Measurements from ENCODE around the gene C1QTNF1.
"Not testable (repeated sequence)": the region's sequence is repeated elsewhere in the genome, so short reads cannot be mapped to it uniquely, and the experiment has no call there.

The C1QTNF1 gene

DNA sequence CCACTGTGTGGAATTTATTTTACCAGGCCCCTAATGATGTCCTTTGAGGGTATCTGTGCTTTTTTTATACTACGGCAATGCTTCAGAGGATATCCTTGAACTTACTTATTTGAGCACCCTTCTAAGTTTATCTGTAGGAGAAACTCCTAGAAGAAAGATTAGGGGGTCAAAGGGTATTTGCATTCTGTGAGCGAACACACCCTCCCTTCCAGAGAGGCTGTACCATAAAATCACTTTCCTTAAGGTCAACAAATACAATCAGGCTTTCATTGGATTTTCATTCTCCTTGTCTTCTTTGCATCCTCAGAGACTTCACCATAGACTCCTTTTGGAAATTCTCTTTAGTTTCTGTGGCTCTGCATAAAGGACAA, 4.7 kb upstream of the C1QTNF1 start:
- Histone ChIP-seq H3K36me3 (ENCODE audit: control insufficient read depth, insufficient read depth, low read length) (no peaks in the 10 kb centered on the region), H3K9me3 (ENCODE audit: control insufficient read depth, low read length) (peaks cover 18% of the 10 kb centered on the region), H3K4me3 (ENCODE audit: extremely low read depth, insufficient read depth, low read length, poor library complexity, severe bottlenecking) (no peak overlapping the region), H3K27ac (ENCODE audit: low read depth, low read length, severe bottlenecking) (no peak overlapping the region), H3K4me1 (ENCODE audit: control insufficient read depth, insufficient read depth, low read length, poor library complexity, severe bottlenecking) (peaks cover 6% of the 10 kb centered on the region)
- WGBS, 2 experiments (ENCODE audit: insufficient coverage in 2 of 2) = 100% methylated on average over 1 of the region's 2 CpGs; no CpG with 5 or more reads in 1 of the 2 experiments

DNA sequence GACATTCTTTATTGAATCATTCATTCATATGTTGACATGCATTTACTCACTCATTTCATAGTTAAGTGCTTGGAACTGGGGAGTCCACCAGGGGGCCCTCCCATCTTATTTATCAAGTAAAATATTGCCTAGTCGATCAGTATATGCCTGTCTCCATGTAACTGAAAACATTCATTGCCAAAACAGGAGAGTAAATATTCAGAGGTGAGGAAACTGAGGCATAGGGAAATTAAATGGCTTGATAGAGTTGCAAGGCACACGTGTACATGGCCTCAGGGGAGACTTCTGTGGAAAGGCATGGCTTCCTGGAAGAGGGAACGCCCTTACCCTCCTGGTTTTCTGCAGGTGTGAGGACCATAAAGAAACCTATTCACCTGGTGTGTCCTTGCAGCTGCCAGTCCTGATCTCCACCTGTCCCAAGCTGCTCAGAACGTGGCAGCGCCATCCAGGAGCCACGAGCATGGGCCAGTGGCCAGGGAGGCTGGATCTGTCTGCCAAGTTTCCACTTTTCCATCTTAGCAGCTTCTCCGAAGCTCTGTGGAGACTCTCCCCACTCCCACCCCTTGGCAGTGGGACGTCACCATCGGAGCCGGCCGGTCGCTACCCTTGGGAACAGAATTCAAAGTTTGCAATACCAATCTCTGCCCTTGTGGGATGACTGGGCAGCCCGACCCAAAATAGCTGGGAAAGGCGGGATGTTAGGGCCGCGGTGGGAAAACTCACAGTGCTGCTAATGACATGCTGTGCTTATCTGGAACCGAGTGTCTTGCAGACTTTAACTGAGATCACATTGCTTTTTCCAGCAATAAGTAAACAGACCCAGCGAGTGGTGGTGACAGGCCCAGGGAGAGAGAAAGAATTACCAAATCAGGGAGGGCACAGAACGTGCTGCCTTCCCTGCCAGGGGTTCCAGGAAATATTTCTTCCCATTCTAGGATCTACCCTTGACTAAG, 4.1 kb upstream of the C1QTNF1 start:
- Histone ChIP-seq H3K4me1 (ENCODE audit: control insufficient read depth, insufficient read depth, low read length, poor library complexity, severe bottlenecking) (peaks cover 13% of the 10 kb centered on the region), H3K36me3 (ENCODE audit: control insufficient read depth, insufficient read depth, low read length) (no peaks in the 10 kb centered on the region), H3K27ac (ENCODE audit: low read depth, low read length, severe bottlenecking) (no peak overlapping the region), H3K4me3 (ENCODE audit: extremely low read depth, insufficient read depth, low read length, poor library complexity, severe bottlenecking) (no peak overlapping the region), H3K9me3 (ENCODE audit: control insufficient read depth, low read length) (peaks cover 17% of the 10 kb centered on the region)
- WGBS, 2 experiments (ENCODE audit: insufficient coverage in 2 of 2) = 64 to 68% methylated on average over 14 to 15 of the region's 19 CpGs

DNA sequence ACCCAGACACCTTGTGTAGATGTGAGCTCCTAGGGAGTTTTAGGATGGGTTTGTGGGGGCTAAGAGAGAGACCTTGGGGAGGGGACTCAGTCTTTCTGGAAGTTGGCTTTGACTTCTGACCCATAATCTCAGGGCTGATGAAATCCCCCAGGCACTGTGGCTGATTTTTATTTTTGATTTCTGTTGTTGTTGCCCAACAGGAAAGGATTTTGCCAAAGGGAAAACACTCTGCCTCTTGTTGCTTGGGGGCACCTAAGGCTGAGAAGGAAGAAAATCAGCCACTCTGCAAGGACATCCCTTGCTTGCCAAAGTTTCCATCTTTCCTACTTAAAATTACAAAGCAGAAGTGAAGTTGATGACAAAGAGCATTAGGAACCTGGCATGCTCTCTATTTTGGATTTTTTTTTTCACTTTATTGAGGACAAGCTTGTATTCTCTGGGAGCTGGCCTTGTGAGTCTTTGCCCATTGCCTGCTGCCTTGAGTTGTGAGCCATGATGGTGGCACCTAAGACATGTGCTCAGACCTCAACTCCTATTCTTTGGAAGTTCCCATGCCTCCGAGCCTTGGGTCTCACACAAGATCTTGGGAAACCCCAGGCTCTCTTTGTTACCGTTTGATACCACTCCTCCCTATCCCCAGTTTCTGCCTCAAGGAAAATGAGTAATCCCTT, 3.2 kb upstream of the C1QTNF1 start:
- no peak overlapping the region for H3K4me3 ChIP-seq (ENCODE audit: extremely low read depth, insufficient read depth, low read length, poor library complexity, severe bottlenecking)
- 67 to 93% methylated on average over 1 to 2 of the region's 2 CpGs for WGBS, 2 experiments (ENCODE audit: insufficient coverage in 2 of 2)
- no peaks in the 10 kb centered on the region for H3K36me3 ChIP-seq (ENCODE audit: control insufficient read depth, insufficient read depth, low read length)
- peaks cover 13% of the 10 kb centered on the region for H3K4me1 ChIP-seq (ENCODE audit: control insufficient read depth, insufficient read depth, low read length, poor library complexity, severe bottlenecking)
- no peak overlapping the region for H3K27ac ChIP-seq (ENCODE audit: low read depth, low read length, severe bottlenecking)
- peaks cover 12% of the 10 kb centered on the region for H3K9me3 ChIP-seq (ENCODE audit: control insufficient read depth, low read length)

DNA sequence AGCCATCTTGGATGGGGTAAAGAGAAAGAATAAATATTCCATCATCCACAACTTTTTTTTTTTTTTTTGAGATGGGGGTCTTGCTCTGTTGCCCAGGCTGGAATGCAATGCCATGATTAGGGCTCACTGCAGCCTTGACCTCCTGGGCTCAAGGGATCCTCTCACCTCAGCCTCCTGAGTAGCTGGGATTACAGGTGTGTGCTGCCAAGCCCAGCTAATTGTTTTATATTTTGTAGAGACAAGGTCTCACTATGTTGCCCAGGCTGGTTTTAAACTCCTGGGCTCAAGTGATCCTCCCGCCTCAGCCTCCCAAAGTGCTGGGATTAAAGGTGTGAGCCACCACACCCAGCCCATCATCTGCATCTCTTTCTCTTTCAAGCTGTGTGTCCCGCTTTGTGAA, 2.0 kb upstream of the C1QTNF1 start:
- not testable (repeated sequence) for H3K9me3 ChIP-seq (ENCODE audit: control insufficient read depth, low read length); H3K4me3 ChIP-seq (ENCODE audit: extremely low read depth, insufficient read depth, low read length, poor library complexity, severe bottlenecking); H3K27ac ChIP-seq (ENCODE audit: low read depth, low read length, severe bottlenecking); H3K36me3 ChIP-seq (ENCODE audit: control insufficient read depth, insufficient read depth, low read length)
- peaks cover 23% of the 10 kb centered on the region for H3K4me1 ChIP-seq (ENCODE audit: control insufficient read depth, insufficient read depth, low read length, poor library complexity, severe bottlenecking)
- WGBS, 2 experiments (ENCODE audit: insufficient coverage in 2 of 2) = 40 to 64% methylated on average over 1 to 2 of the region's 2 CpGs

DNA sequence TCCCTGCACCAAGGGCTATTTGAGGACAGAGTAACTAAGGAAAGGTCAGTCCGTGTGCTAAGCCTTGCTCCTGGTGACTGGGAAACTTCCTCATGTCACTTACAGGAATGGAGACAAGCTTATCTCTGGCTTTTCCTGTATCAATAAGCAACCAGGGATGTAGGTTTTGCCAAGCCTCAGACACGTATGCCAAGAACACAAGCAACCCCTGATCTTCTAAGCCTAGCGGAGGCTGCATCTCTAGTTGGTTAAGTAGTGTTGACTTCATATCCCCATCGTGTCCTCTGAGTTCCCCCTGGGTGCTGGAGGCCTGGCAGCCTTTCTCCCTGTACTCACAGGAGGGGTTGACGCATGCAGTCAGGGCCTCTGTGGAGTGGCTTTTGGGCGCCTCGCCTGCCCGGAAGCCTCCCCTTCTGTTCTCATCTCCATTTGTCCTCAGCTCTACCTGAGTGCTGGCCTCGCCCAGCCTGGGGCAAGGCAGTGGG, 1.4 kb upstream of the C1QTNF1 start:
- Histone ChIP-seq H3K36me3 (ENCODE audit: control insufficient read depth, insufficient read depth, low read length) (no peaks in the 10 kb centered on the region), H3K4me3 (ENCODE audit: extremely low read depth, insufficient read depth, low read length, poor library complexity, severe bottlenecking) (no peak overlapping the region), H3K4me1 (ENCODE audit: control insufficient read depth, insufficient read depth, low read length, poor library complexity, severe bottlenecking) (peaks cover 29% of the 10 kb centered on the region), H3K27ac (ENCODE audit: low read depth, low read length, severe bottlenecking) (no peak overlapping the region), H3K9me3 (ENCODE audit: control insufficient read depth, low read length) (peaks cover 2% of the 10 kb centered on the region)
- WGBS, 2 experiments (ENCODE audit: insufficient coverage in 2 of 2) = 89 to 90% methylated on average over 7 to 9 of the region's 9 CpGs

DNA sequence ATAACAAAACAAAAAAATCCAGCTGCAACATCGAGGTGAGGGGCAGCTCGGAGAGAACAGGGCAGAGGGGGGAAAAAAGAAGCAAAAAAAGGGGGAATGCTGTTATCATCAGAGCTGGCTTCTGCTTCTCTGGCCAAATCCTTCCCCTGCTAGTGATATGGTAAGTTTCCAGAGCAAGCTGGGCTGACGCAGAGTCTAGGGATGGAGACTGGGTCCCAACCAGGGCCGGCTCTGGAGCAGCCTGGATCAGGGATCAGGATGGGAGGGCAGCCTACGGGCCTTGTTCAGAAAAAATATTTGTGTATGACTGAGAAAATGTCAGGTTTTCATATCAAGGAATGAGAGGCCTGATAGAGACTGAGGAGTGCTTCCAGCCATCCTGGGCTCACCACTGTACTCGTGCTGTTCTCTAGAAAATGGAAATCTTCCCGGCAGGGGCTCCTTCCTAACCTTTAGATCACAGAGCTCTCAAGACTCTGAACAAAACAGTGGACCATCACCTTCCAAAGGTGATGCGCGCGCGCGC, 726 bp upstream of the C1QTNF1 start:
- H3K9me3 ChIP-seq (ENCODE audit: control insufficient read depth, low read length) = no peaks in the 10 kb centered on the region
- 75 to 77% methylated on average over 6 of the region's 12 CpGs for WGBS, 2 experiments (ENCODE audit: insufficient coverage in 2 of 2)
- no peak overlapping the region for H3K27ac ChIP-seq (ENCODE audit: low read depth, low read length, severe bottlenecking)
- peaks cover 32% of the 10 kb centered on the region for H3K4me1 ChIP-seq (ENCODE audit: control insufficient read depth, insufficient read depth, low read length, poor library complexity, severe bottlenecking)
- no peaks in the 10 kb centered on the region for H3K36me3 ChIP-seq (ENCODE audit: control insufficient read depth, insufficient read depth, low read length)
- no peak overlapping the region for H3K4me3 ChIP-seq (ENCODE audit: extremely low read depth, insufficient read depth, low read length, poor library complexity, severe bottlenecking)

DNA sequence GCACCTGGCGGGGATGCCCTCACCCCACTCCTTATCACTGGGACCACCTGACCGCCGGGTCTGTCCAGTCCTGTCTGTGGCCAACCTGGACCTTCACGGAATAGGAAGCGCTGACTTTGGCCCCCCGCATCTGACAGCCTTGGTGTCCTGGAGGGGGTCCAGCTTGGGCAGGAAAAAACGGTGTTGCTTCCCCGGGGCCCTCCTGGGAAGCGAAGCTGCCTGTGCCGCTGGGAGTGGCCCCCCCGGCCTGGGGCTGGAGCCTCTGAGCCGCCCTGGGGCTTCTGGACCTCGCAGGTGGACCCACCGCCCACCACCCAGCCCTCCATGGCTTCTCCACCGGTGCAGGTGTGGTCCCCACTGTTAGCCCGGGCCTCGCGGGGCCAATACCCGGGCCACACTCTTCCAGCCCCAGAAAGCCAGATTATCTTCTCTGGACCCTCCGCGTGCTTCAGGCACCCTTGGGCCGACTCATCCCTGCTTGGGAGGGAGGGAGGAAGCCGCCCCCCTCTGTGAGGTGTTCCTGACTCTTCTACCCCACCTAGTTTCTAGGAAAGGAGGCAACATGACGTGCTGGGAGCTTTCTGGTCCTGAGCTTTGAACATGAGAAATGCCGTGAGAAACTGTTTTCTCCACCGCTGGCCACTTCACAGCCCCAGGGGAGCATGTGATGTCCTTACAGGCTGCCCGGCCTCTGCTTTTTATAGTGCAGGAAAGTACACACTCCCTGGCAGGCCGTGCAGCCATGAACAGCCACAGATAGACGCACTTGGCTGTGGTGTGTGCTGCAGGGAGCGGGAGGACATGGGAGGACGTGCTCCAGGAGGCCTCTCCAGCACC, 1.1 kb downstream of the C1QTNF1 start:
- H3K9me3 ChIP-seq (ENCODE audit: control insufficient read depth, low read length) = no peaks in the 10 kb centered on the region
- no peak overlapping the region for H3K27ac ChIP-seq (ENCODE audit: low read depth, low read length, severe bottlenecking)
- H3K4me3 ChIP-seq (ENCODE audit: extremely low read depth, insufficient read depth, low read length, poor library complexity, severe bottlenecking) = peak overlapping the region; percentile 43
- 72 to 73% methylated on average over 26 to 29 of the region's 31 CpGs for WGBS, 2 experiments (ENCODE audit: insufficient coverage in 2 of 2)
- peaks cover 32% of the 10 kb centered on the region for H3K4me1 ChIP-seq (ENCODE audit: control insufficient read depth, insufficient read depth, low read length, poor library complexity, severe bottlenecking)
- H3K36me3 ChIP-seq (ENCODE audit: control insufficient read depth, insufficient read depth, low read length) = no peaks in the 10 kb centered on the region

DNA sequence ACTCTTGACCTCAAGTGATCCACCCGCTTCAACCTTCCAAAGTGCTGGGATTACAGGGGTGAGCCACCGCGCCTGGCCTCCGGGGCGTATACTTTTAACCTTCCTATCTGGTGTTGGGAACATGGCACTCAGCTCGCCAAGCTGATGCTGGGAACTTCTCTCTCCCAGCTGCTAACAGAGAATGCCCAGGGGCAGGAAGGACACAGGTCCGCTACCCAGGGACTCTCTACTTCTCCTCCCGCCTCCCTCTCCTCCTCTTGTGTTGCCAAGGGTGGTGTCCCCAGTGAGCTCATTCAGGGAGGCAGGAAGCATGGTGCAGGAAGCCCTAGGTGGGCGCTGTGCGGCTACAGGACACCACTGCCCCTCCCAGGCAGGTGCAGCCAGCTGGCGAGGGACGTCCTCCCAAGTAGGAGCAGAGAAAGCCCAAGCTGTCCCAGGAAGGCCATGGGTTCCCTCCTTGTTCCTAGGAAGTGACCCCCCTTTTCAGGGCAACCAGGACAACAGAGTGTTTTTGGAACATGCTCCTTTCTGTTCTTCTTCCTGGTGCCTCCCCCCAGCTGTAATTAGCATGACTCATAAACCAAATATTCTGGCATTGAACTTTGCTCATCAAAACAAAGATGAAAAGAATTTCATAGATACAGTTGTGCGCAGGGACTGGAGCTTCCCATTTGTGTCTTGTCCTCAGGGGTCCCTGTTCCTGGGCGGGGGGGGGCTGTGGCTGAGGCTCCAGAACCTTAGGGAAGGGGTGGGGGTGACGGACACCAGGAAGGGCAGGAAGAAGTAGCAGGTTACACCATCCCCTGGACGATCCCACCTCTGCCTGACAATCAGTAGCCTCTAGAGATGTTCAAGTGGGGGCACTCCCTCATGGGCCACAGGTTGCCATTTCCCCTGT, 2.7 kb downstream of the C1QTNF1 start:
- H3K9me3 ChIP-seq (ENCODE audit: control insufficient read depth, low read length) = no peaks in the 10 kb centered on the region
- no peaks in the 10 kb centered on the region for H3K36me3 ChIP-seq (ENCODE audit: control insufficient read depth, insufficient read depth, low read length)
- no peak overlapping the region for H3K4me3 ChIP-seq (ENCODE audit: extremely low read depth, insufficient read depth, low read length, poor library complexity, severe bottlenecking)
- H3K4me1 ChIP-seq (ENCODE audit: control insufficient read depth, insufficient read depth, low read length, poor library complexity, severe bottlenecking) = peaks cover 32% of the 10 kb centered on the region
- H3K27ac ChIP-seq (ENCODE audit: low read depth, low read length, severe bottlenecking) = no peak overlapping the region
- WGBS, 2 experiments (ENCODE audit: insufficient coverage in 2 of 2) = 83 to 87% methylated on average over 10 to 12 of the region's 16 CpGs

DNA sequence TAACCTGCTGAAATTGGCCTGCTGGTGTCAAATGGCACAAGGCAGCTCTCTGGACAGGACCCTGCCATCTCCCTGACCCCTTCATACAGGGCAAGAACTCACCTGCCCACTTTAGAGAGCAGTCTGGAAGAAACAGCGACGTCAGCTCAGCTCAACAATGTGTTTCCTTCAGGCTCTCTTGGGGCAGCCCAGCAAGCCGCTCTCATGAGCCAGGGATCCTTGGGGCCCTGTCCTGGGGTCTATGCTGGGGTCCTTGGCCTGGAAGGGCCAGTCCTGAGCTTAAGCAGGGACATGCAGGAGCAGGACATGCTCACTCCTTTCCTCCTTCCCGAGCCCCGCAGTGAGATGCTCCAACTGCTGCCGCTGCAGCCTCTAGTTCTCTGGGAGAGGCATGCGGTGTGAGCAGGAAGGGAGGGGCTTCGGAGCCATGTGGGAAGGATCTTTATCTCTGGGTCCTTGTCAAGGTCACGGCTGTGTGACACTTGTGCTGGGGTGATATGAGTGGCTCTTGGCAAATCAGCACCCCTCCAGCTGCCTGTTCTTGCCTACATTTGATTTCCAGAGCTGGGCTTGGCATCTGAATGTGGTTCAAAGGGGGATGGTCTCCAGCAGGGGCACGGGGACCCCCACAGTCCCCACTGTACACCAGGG, 3.4 kb downstream of the C1QTNF1 start:
- Histone ChIP-seq H3K4me1 (ENCODE audit: control insufficient read depth, insufficient read depth, low read length, poor library complexity, severe bottlenecking) (peaks cover 32% of the 10 kb centered on the region), H3K4me3 (ENCODE audit: extremely low read depth, insufficient read depth, low read length, poor library complexity, severe bottlenecking) (no peak overlapping the region), H3K9me3 (ENCODE audit: control insufficient read depth, low read length) (no peaks in the 10 kb centered on the region), H3K36me3 (ENCODE audit: control insufficient read depth, insufficient read depth, low read length) (no peaks in the 10 kb centered on the region), H3K27ac (ENCODE audit: low read depth, low read length, severe bottlenecking) (no peak overlapping the region)
- 55 to 67% methylated on average over 8 of the region's 10 CpGs for WGBS, 2 experiments (ENCODE audit: insufficient coverage in 2 of 2)

All from mesodermal cell (in vitro differentiated cells).